ENCODE data around the gene RMC1.
A peak's percentile ranks its signal among the peaks of the same experiment; 100 is the strongest.
"Not testable (repeated sequence)": the region's sequence is repeated elsewhere in the genome, so short reads cannot be mapped to it uniquely, and the experiment has no call there.

RMC1 gene

GRCh38 chr18:23498877-23499276, 4.4 kb upstream of the RMC1 start:
- no peak overlapping the region for H3K4me3 ChIP-seq (replicated peaks; ENCODE audit: low read depth, low read length)
- peak; percentile 96 for TF ChIP-seq CTCF (IDR thresholded peaks at IDR 0.05; ENCODE audit: low read length, missing control alignments)
- DNase-seq (ENCODE audit: low read depth) = peak; percentile 82

GRCh38 chr18:23499291-23499781, 4.0 kb upstream of the RMC1 start:
- H3K4me3 ChIP-seq (replicated peaks; ENCODE audit: low read depth, low read length) = no peak overlapping the region
- peak; percentile 30 for DNase-seq (ENCODE audit: low read depth)
- TF ChIP-seq CTCF (IDR thresholded peaks at IDR 0.05; ENCODE audit: low read length, missing control alignments) = no peak

GRCh38 chr18:23501626-23502025, 1.7 kb upstream of the RMC1 start:
- H3K4me3 ChIP-seq (replicated peaks; ENCODE audit: low read depth, low read length) = no peak overlapping the region
- TF ChIP-seq CTCF (IDR thresholded peaks at IDR 0.05; ENCODE audit: low read length, missing control alignments) = no peak
- DNase-seq (ENCODE audit: low read depth) = no peak

GRCh38 chr18:23502516-23503037, 734 bp upstream of the RMC1 start:
- DNase-seq (ENCODE audit: low read depth) = no peak
- H3K4me3 ChIP-seq (replicated peaks; ENCODE audit: low read depth, low read length) = peak overlapping the region; percentile 73
- TF ChIP-seq CTCF (IDR thresholded peaks at IDR 0.05; ENCODE audit: low read length, missing control alignments) = no peak

- peak overlapping the region; percentile 83 for H3K4me3 ChIP-seq (replicated peaks; ENCODE audit: low read depth, low read length)
- no peak for TF ChIP-seq CTCF (IDR thresholded peaks at IDR 0.05; ENCODE audit: low read length, missing control alignments)
- peak; percentile 19 for DNase-seq (ENCODE audit: low read depth)
Observed at GRCh38 chr18:23503963-23504344, 643 bp downstream of the RMC1 start.

- DNase-seq (ENCODE audit: low read depth) = no peak
- TF ChIP-seq CTCF (IDR thresholded peaks at IDR 0.05; ENCODE audit: low read length, missing control alignments) = no peak
- peak overlapping the region; percentile 83 for H3K4me3 ChIP-seq (replicated peaks; ENCODE audit: low read depth, low read length)
Observed at GRCh38 chr18:23504720-23505119, 1.4 kb downstream of the RMC1 start.

GRCh38 chr18:23506393-23506792, 3.1 kb downstream of the RMC1 start:
- DNase-seq (ENCODE audit: low read depth) = no peak
- H3K4me3 ChIP-seq (replicated peaks; ENCODE audit: low read depth, low read length) = no peak overlapping the region
- TF ChIP-seq CTCF (IDR thresholded peaks at IDR 0.05; ENCODE audit: low read length, missing control alignments) = no peak

- H3K4me3 ChIP-seq (replicated peaks; ENCODE audit: low read depth, low read length); DNase-seq (ENCODE audit: low read depth): not testable (repeated sequence)
Observed at GRCh38 chr18:23510923-23511322, 7.6 kb downstream of the RMC1 start.

- DNase-seq (ENCODE audit: low read depth); H3K4me3 ChIP-seq (replicated peaks; ENCODE audit: low read depth, low read length): not testable (repeated sequence)
Observed at GRCh38 chr18:23512216-23512615, 8.9 kb downstream of the RMC1 start.

All from fibroblast of pulmonary artery (primary cell).